HepG2 (cell line): Measurements from ENCODE around the gene SLC5A5. TPM values are rescaled to one million over a fixed set of nuclear protein-coding genes. Genes with fewer than 3 reads are reported as not detected.

Experiments used
- ADNP ChIP-seq: sonication (generic); formaldehyde crosslinking; IDR thresholded peaks from 2 replicates; pipeline ENCODE4 v1.4.0; 2020; ENCODE audit warnings: missing genetic modification reagents
- FIP1L1 ChIP-seq: fragments of 200-400 bp; formaldehyde crosslinking; IDR thresholded peaks from 2 replicates; pipeline ENCODE4 v1.6.1; 2018; ENCODE audit warnings: low read depth, mild to moderate bottlenecking, low read length, moderate library complexity, borderline replicate concordance; ENCODE audit not compliant: insufficient read depth
- GPBP1L1 ChIP-seq: sonication (generic); formaldehyde crosslinking; IDR thresholded peaks from 2 replicates; pipeline ENCODE4 v1.5.0; 2020; ENCODE audit warnings: mild to moderate bottlenecking, missing genetic modification reagents
- IRF2 ChIP-seq: IDR thresholded peaks from 2 replicates; pipeline ENCODE4 v1.6.1; 2018; ENCODE audit warnings: missing genetic modification reagents, missing compliant biosample characterization
- JDP2 ChIP-seq: sonication (generic); formaldehyde crosslinking; IDR thresholded peaks from 2 replicates; pipeline ENCODE4 v1.8.1; 2022; ENCODE audit warnings: missing genetic modification reagents, borderline replicate concordance
- MEIS1 ChIP-seq: sonication (generic); formaldehyde crosslinking; IDR thresholded peaks from 2 replicates; pipeline ENCODE4 v1.9.0; 2021; ENCODE audit warnings: mild to moderate bottlenecking, missing genetic modification reagents, moderate library complexity, borderline replicate concordance
- MYNN ChIP-seq: sonication (generic); formaldehyde crosslinking; IDR thresholded peaks from 2 replicates; pipeline ENCODE4 v1.4.0; 2020; ENCODE audit warnings: mild to moderate bottlenecking, low read depth, missing genetic modification reagents
- NAIF1 ChIP-seq: sonication (generic); formaldehyde crosslinking; IDR thresholded peaks from 2 replicates; pipeline ENCODE4 v1.5.0; 2020; ENCODE audit warnings: mild to moderate bottlenecking, missing genetic modification reagents, borderline replicate concordance
- ZBTB20 ChIP-seq: sonication (generic); formaldehyde crosslinking; IDR thresholded peaks from 2 replicates; pipeline ENCODE4 v1.8.1; 2023; ENCODE audit warnings: missing genetic modification reagents, low read depth, mild to moderate bottlenecking, borderline replicate concordance
- ZIK1 ChIP-seq: sonication (generic); formaldehyde crosslinking; IDR thresholded peaks from 2 replicates; pipeline ENCODE4 v1.5.0; 2020; ENCODE audit warnings: mild to moderate bottlenecking, low read depth, missing genetic modification reagents, borderline replicate concordance
- ZNF136 ChIP-seq: sonication (generic); formaldehyde crosslinking; IDR thresholded peaks from 2 replicates; pipeline ENCODE4 v1.8.1; 2022; ENCODE audit warnings: low read depth, mild to moderate bottlenecking, moderate library complexity, missing genetic modification reagents
- ZNF275 ChIP-seq: sonication (generic); formaldehyde crosslinking; IDR thresholded peaks from 2 replicates; pipeline ENCODE4 v1.8.0; 2022; ENCODE audit warnings: missing genetic modification reagents, mild to moderate bottlenecking, inconsistent platforms, borderline replicate concordance
- ZNF292 ChIP-seq: sonication (generic); formaldehyde crosslinking; IDR thresholded peaks from 2 replicates; pipeline ENCODE4 v1.8.1; 2022; ENCODE audit warnings: mild to moderate bottlenecking, low read depth, missing genetic modification reagents, borderline replicate concordance
- ZNF567 ChIP-seq: sonication (generic); formaldehyde crosslinking; IDR thresholded peaks from 2 replicates; pipeline ENCODE4 v1.8.1; 2023; ENCODE audit warnings: mild to moderate bottlenecking, missing genetic modification reagents, borderline replicate concordance
- ZNF570 ChIP-seq: sonication (generic); formaldehyde crosslinking; IDR thresholded peaks from 2 replicates; pipeline ENCODE4 v1.4.0; 2020; ENCODE audit warnings: mild to moderate bottlenecking, missing genetic modification reagents, borderline replicate concordance
- ZNF746 ChIP-seq: sonication (generic); formaldehyde crosslinking; IDR thresholded peaks from 2 replicates; pipeline ENCODE4 v1.8.0; 2022; ENCODE audit warnings: mild to moderate bottlenecking, missing genetic modification reagents
- ZNF749 ChIP-seq: sonication (generic); formaldehyde crosslinking; IDR thresholded peaks from 2 replicates; pipeline ENCODE4 v1.8.0; 2022; ENCODE audit warnings: mild to moderate bottlenecking, missing genetic modification reagents, moderate library complexity, borderline replicate concordance
- ZNF790 ChIP-seq: sonication (generic); formaldehyde crosslinking; IDR thresholded peaks from 2 replicates; pipeline ENCODE4 v1.8.0; 2022; ENCODE audit warnings: missing genetic modification reagents, mild to moderate bottlenecking, borderline replicate concordance
- ZNF800 ChIP-seq: sonication (generic); formaldehyde crosslinking; IDR thresholded peaks from 2 replicates; pipeline ENCODE4 v1.4.0; 2020; ENCODE audit warnings: missing genetic modification reagents
- polyA plus RNA-seq, 8 experiments: library from polyadenylated mRNA; depleted of rRNA in 3 of 8; stranded (reverse) in 7 of 8; unstranded in 1 of 8; fragments of >200 nt; fragmentation: Illumina TruSeq in 4 of 8; extraction: Trizol in 4 of 8; gene quantifications; 2 replicates each; pipeline versions ENCODE4 v1.2.1 to v1.2.3, GENCODE V29; 2011 to 2016; ENCODE audit warnings: low read depth in 4 of 8, missing spikeins in 1 of 8, mixed read lengths in 1 of 8; ENCODE audit not compliant: insufficient read depth in 1 of 8
- total RNA-seq, 5 experiments: library from RNA; depleted of rRNA; stranded (reverse); fragments of >200 nt; fragmentation: Illumina TruSeq; extraction: Trizol; gene quantifications; 2 replicates each; pipeline ENCODE4 v1.2.3, GENCODE V29; 2016; ENCODE audit warnings: low read depth in 1 of 5
- TF ChIP-seq, protein P1 (sequence below): sonication (generic); formaldehyde crosslinking; IDR thresholded peaks from 2 replicates; pipeline ENCODE4 v1.4.0; 2020; ENCODE audit warnings: mild to moderate bottlenecking, missing genetic modification reagents
- TF ChIP-seq, protein P2 (sequence below): IDR thresholded peaks from 2 replicates; pipeline ENCODE4 v1.6.1; 2016

The SLC5A5 gene
- total and polyA plus RNA-seq, 2 of the 13 experiments (the other 11 are each of a cell fraction or from before 2014, with no cell fraction given), result not detected

GRCh38 chr19:17932485-17933338, 61.0 kb downstream of the SLC5A5 start, which contains the start of gene CCDC124 (continued):
- TF ChIP-seq ZNF275 (CRISPR knock-in tag) (no peak), ZNF749 (CRISPR knock-in tag) (no peak), ZBTB20 (CRISPR knock-in tag) (peak; percentile 23; the same call in 1 of the 2 replicates), ZNF136 (peak; percentile 69; the same call in 1 of the 2 replicates), ADNP (CRISPR knock-in tag) (0 out of 2 replicates have a peak, but pooled peaks have one; percentile 54), ZIK1 (CRISPR knock-in tag) (no peak), ZNF800 (CRISPR knock-in tag) (peak; percentile 67; the same call in 1 of the 2 replicates), NAIF1 (no peak), ZNF567 (CRISPR knock-in tag) (no peak; the same call in 1 of the 2 replicates), IRF2 (CRISPR knock-in tag) (peak; percentile 59; the same call in 1 of the 2 replicates), GPBP1L1 (CRISPR knock-in tag) (no peak), MEIS1 (CRISPR knock-in tag) (no peak; the same call in 1 of the 2 replicates), ZNF570 (CRISPR knock-in tag) (no peak), ZNF746 (CRISPR knock-in tag) (peak; percentile 12; the same call in 1 of the 2 replicates), ZNF292 (CRISPR knock-in tag) (no peak), ZNF790 (CRISPR knock-in tag) (no peak), FIP1L1 (no peak), JDP2 (CRISPR knock-in tag) (no peak), MYNN (no peak)
- TF ChIP-seq, protein P1, sequence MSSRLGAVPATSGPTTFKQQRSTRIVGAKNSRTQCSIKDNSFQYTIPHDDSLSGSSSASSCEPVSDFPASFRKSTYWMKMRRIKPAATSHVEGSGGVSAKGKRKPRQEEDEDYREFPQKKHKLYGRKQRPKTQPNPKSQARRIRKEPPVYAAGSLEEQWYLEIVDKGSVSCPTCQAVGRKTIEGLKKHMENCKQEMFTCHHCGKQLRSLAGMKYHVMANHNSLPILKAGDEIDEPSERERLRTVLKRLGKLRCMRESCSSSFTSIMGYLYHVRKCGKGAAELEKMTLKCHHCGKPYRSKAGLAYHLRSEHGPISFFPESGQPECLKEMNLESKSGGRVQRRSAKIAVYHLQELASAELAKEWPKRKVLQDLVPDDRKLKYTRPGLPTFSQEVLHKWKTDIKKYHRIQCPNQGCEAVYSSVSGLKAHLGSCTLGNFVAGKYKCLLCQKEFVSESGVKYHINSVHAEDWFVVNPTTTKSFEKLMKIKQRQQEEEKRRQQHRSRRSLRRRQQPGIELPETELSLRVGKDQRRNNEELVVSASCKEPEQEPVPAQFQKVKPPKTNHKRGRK, result no peak
- TF ChIP-seq, protein P2, sequence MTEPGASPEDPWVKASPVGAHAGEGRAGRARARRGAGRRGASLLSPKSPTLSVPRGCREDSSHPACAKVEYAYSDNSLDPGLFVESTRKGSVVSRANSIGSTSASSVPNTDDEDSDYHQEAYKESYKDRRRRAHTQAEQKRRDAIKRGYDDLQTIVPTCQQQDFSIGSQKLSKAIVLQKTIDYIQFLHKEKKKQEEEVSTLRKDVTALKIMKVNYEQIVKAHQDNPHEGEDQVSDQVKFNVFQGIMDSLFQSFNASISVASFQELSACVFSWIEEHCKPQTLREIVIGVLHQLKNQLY (CRISPR knock-in tag), result no peak
